Naive B cell (primary cell): ENCODE measurements around the gene SLC38A7. TPM values are rescaled to one million over a fixed set of nuclear protein-coding genes. Genes with fewer than 3 reads are reported as not detected.

Experiments used
- ATAC-seq, 2 donors: fragments of 150-1000 bp; cut with Tn5 transposase; 2 replicates each; pipeline ENCODE4 v1.10.0; 2021; ENCODE audit warnings: low read depth in 2 of 2, mild to moderate bottlenecking in 2 of 2, moderate library complexity in 2 of 2
- DNase-seq: peaks from one replicate; pipeline ENCODE4 v3.0.0; 2022
- H3K27ac Mint-ChIP-seq, 6 donors: one replicate each; pipeline ENCODE4 v1.8.0; 2020 to 2022; ENCODE audit warnings: mild to moderate bottlenecking in 6 of 6, mixed read lengths in 6 of 6, moderate library complexity in 5 of 6, inconsistent platforms in 2 of 6
- H3K27me3 Mint-ChIP-seq, 3 donors: one replicate each; pipeline ENCODE4 v1.8.0; 2021 to 2022; ENCODE audit warnings: mixed read lengths in 3 of 3, mild to moderate bottlenecking in 1 of 3
- H3K36me3 Mint-ChIP-seq, 2 donors: one replicate each; pipeline ENCODE4 v1.8.0; 2020 to 2022; ENCODE audit warnings: mixed read lengths in 2 of 2, inconsistent platforms in 1 of 2, mild to moderate bottlenecking in 1 of 2
- H3K4me1 Mint-ChIP-seq, 3 donors: one replicate each; pipeline ENCODE4 v1.8.0; 2020 to 2022; ENCODE audit warnings: mixed read lengths in 3 of 3, inconsistent platforms in 1 of 3, mild to moderate bottlenecking in 1 of 3, moderate library complexity in 1 of 3
- H3K4me3 Mint-ChIP-seq, 8 donors: one replicate each; pipeline ENCODE4 v1.8.0; 2020 to 2022; ENCODE audit warnings: mild to moderate bottlenecking in 8 of 8, mixed read lengths in 8 of 8, moderate library complexity in 8 of 8, inconsistent platforms in 2 of 8
- H3K9me3 Mint-ChIP-seq, 7 donors: one replicate each; pipeline ENCODE4 v1.8.0; 2020 to 2022; ENCODE audit warnings: mixed read lengths in 7 of 7, mild to moderate bottlenecking in 5 of 7, inconsistent platforms in 2 of 7, moderate library complexity in 1 of 7
- polyA plus RNA-seq, 6 donors: library from polyadenylated mRNA; unstranded; fragments of 300-500 nt; fragmentation: Illumina TruSeq; gene quantifications; one replicate each; pipeline ENCODE4 v1.2.3, GENCODE V29; 2021; ENCODE audit warnings: low read depth in 6 of 6

SLC38A7 gene, protein sequence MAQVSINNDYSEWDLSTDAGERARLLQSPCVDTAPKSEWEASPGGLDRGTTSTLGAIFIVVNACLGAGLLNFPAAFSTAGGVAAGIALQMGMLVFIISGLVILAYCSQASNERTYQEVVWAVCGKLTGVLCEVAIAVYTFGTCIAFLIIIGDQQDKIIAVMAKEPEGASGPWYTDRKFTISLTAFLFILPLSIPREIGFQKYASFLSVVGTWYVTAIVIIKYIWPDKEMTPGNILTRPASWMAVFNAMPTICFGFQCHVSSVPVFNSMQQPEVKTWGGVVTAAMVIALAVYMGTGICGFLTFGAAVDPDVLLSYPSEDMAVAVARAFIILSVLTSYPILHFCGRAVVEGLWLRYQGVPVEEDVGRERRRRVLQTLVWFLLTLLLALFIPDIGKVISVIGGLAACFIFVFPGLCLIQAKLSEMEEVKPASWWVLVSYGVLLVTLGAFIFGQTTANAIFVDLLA
- 1 to 10 TPM; 2.5 to 7.0 (median 3.6) TPM for polyA plus RNA-seq

DNA sequence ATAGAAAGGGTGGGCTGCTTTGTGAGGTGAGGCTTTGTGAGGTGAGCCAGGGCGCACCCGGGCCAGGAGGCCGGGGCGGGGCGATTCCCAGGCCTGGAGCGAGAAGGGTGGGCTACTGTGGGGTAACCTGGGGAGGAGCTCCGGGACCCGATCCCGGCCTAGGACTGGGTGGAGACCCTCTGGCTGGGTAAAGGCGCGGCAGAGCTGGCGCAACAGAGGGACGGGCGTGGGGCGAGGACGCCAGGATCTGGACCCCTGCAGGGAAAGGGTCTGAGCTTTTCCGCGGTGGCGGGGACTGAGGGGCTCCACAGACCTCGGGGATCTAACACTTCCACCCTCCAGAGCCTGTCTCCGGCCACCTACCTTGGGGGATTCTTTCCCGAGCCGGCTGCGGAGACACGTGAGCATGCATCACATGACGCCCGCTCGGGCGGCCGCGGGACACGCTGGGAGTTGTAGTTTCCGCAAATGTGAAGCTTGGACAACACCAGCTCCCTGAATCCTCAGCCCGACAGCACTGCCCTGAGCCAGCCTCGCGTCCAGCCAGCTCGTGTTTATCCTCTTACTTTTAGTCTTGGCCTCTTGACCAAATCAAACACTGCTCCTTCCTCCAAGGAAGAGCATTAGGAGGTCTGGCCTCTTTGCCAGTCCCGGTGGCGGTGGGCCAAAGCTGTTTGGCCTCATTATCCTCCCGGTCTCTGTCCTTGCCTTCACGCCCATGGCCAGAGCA lies at the start of gene SLC38A7:
TSS of gene SLC38A7 (minus strand) at position 417 of the 730 bp plus-strand sequence. CDS start 4,644 bp downstream, outside the sequence.
- Mint-ChIP-seq H3K27me3 (peaks cover 0 to 2% (median 2%) of the 10 kb centered on the region in 3 donors), H3K4me3 (peak within 1 kb of the TSS; percentile 87 to 98 (median 92)), H3K27ac (peak within 1 kb of the TSS; percentile 38 to 96 (median 88)), H3K9me3 (no peaks in the 10 kb centered on the region), H3K4me1 (peaks cover 13 to 25% (median 21%) of the 10 kb centered on the region in 3 donors), H3K36me3 (peaks cover 0 to 6% of the 10 kb centered on the region in 2 donors)
- ATAC-seq: peak; percentile 93 to 97
- DNase-seq: peak; percentile 63

DNA sequence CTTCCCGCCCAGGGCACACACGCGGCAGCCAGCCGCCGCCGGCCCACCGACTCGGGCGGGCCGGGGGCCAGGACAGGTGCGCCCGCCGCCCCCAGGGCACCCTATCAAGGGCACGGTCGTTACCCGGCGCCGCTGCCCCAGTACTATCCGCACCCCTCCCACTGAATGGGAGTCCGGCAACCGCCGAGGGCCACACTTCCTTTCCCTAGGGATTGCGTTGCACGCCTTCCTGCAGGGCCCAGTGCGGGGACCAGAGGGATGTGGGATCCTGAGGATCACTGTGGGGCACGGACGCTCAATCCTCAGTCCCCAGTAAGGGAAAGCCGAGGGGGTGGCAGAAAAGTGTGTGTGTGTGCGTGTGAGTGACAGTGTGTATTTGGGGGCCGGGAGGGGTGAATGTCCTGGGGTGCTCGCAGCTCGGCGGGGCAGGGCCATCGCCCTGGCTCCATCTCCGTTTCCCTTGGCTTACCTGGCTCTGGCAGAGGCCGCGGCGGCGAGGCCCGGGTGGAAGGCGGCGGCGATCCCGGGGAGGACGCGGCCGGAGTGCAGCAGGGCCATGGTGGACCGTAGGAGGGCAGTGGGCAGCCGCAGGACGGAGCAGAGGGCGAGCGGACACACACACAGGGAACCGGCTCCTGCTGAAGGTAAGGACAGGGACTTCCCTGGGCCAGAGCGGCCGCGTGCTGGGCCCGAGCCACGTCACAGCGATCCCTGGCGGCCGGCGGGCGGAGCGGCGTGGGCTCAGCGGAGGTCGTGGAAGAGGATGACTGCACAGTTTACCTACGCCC lies 49.3 kb upstream of the SLC38A7 start, which contains the start of gene GOT2:
TSS of gene GOT2 (minus strand) at position 646 of the 788 bp plus-strand sequence. CDS start at position 558, 88 bp downstream.
- Mint-ChIP-seq H3K4me3 (peak within 1 kb of the TSS; percentile 89 to 99 (median 98)), H3K27ac (peak within 1 kb of the TSS; percentile 47 to 98 (median 71))

DNA sequence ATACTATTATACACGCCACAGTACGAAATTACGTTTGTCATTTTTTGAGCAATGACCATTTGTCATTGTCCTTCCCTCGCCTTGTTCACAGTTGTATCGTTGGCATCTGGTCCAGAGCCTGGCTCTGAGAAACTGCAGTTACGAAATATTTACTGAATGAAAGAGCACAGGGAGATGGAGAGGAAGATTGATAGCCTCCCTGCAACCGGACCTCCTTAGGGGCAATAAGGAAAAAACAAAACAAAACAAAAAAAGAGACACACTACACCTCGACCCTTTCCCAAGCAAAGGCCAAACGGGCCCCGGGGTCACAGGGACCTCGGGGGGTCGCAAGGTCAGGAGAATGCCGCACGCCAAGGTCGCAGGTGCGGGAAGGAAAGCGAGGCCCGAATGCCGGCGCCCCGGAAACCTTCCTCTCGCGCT lies 48.7 kb upstream of the SLC38A7 start:
- Mint-ChIP-seq H3K27ac (peak overlapping the region in 4 of 6 donors; percentile 22 to 75 (median 39)), H3K9me3 (no peaks in the 10 kb centered on the region), H3K4me1 (peaks cover 20 to 46% (median 43%) of the 10 kb centered on the region in 3 donors), H3K27me3 (peaks cover 0 to 4% (median 3%) of the 10 kb centered on the region in 3 donors), H3K36me3 (no peaks in the 10 kb centered on the region), H3K4me3 (peak overlapping the region; percentile 79 to 95 (median 90))
- DNase-seq (no peak), ATAC-seq (no peak)

More for the DNA sequence above, 49.3 kb upstream of the SLC38A7 start, which contains the start of gene GOT2:
- peaks cover 0 to 9% (median 5%) of the 10 kb centered on the region in 3 donors for H3K27me3 Mint-ChIP-seq
- ATAC-seq: peak; percentile 98
- peaks cover 19 to 46% (median 43%) of the 10 kb centered on the region in 3 donors for H3K4me1 Mint-ChIP-seq
- H3K9me3 Mint-ChIP-seq: no peaks in the 10 kb centered on the region
- peak; percentile 72 for DNase-seq
- no peaks in the 10 kb centered on the region for H3K36me3 Mint-ChIP-seq

DNA sequence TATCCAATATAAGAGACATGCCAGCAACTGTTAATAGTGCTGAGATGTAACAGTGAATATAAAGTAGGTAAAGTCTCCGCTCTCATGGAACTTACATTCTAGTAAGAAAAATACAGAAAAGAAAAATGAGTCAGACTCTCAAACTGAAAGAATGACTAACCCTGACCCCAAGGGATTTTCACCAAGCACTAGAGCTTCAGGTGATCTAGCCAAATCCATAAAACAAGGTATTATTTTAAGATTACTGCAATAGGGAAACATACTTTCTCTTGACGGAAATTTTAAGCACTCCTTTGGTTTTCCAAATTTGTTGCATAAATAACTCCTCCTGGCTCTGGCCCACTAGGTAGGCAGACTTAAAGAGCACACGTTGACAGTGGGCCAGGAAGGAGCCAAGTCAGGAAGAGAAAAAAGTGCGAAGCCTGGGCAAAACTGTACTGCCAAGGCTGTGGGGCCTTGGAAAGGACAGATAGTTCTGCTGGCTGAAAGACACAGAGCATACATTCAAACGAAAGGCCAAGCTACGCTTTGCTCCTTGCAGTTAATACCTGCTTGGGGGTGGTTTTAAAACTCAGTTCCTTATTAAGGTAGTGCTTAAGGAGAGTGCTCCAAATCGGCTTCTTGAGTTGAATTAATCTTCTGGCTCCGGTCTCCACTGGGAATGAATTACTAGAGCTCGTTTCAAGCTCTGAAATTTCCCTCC lies 48.1 kb upstream of the SLC38A7 start:
- Mint-ChIP-seq H3K4me3 (peak overlapping the region; percentile 79 to 95 (median 90)), H3K27me3 (no peaks in the 10 kb centered on the region), H3K9me3 (no peaks in the 10 kb centered on the region), H3K36me3 (no peaks in the 10 kb centered on the region), H3K27ac (peak overlapping the region in 4 of 6 donors; percentile 16 to 75 (median 29)), H3K4me1 (peaks cover 20 to 46% (median 43%) of the 10 kb centered on the region in 3 donors)
- ATAC-seq (no peak), DNase-seq (no peak)

DNA sequence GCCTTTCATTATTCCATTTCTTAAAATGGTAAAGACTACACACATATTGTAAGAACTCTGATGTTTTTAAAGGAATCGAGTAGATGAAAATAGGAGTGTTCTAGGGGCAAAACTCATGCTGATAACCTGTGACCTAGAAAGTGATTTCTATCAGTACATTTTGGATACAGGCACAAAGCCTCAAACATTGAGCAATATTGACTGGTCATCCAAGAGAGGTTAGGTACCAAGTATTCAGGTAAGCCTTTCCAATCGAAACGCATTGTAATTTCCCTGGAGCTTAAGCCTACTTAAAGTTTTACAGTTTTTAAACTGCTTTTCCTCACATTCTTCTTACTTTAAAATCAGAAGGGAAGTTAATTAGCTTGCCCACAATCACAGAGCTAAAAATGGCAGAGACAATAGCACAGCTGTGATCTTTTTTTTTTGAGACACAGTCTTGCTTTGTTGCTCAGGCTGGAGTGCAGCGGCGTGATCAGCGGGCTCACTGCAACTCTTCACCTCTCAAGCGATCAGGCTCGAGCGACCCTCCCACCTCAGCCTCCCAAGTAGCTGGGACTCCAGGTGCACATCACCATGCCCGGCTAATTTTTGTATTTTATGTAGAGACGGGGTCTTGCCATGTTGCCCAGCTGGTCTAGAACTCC lies 46.3 kb upstream of the SLC38A7 start:
- H3K36me3 Mint-ChIP-seq: no peaks in the 10 kb centered on the region

DNA sequence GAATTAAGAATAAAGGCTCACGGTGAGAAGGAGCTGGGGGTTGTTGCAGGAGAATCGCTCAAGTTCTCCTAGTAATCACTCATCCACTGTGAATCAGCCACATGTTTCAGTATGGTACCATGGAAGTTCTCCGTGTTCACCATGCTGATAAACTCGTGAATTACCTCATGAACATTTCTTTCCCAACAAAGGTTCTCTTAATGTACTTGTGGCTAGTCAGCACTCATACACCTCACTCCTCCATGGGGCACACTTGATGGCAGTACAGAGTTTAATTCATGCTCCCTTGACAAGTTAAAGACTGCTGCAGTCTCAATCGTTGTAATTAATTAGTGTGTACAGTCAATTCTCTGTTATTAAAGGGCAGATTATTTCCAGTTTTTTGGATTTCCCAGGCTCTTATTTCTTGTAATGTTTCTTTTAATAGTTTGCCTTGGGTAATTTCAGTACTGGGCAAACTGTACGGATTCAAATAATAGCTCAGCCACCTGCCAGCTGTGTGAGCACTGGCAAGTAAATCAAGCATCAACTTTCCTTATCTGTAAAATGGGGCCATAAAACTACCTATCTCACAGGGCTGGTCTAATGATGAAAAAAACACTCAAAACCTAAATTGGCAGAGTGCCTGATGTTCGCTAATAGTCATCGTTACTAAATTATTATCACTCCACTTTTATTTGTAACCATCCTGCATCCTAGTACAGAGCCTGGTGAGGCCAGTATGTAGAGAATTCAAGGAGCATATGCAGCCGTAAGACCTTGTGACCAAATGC lies 43.4 kb upstream of the SLC38A7 start:
- ATAC-seq (no peak), DNase-seq (no peak)
- Mint-ChIP-seq H3K9me3 (no peaks in the 10 kb centered on the region), H3K27me3 (no peaks in the 10 kb centered on the region), H3K36me3 (no peaks in the 10 kb centered on the region), H3K4me1 (peaks cover 13 to 28% (median 26%) of the 10 kb centered on the region in 3 donors), H3K4me3 (no peak overlapping the region), H3K27ac (peak overlapping the region in 2 of 6 donors; percentile 9 to 61)

More for the DNA sequence above, 46.3 kb upstream of the SLC38A7 start:
- Mint-ChIP-seq H3K27me3 (no peaks in the 10 kb centered on the region), H3K4me1 (peaks cover 20 to 44% (median 43%) of the 10 kb centered on the region in 3 donors), H3K9me3 (no peaks in the 10 kb centered on the region), H3K27ac (peak overlapping the region in 2 of 6 donors; percentile 41 to 78), H3K4me3 (peak overlapping the region in 2 of 8 donors; percentile 44 to 63)
- DNase-seq (no peak), ATAC-seq (no peak)

DNA sequence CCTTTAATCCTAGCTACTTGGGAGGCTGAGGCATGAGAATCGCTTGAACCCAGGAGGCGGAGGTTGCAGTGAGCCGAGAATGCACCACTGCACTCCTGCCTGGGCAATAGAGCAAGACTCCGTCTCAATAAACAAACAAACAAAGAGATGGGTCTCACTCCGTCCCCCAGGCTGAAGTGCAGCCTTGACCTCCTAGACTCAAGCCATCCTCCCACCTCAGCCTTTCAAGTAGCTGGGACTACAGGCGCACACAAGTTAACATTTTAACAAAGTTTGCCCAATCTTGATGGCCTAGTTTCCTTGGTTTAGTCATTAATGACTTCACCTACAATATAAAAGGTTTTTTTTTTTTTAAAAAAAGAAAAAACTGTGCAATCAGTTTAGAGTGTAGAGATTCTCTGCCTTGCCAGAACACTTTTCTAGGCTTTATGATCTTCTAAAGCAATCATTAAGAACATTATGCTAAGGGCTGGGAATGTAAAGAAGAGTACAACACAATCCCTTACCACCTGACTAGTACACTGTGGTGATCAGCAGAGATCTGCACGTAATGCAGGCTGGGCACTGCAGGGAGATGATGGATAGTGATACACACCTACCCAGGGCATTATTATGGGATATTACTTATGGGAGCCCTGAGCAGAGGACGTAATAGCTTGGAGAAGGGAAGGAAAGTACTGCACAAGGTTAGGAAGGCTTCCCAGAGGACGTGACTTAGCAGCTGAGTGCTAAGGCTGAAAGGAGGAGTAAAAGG lies 42.6 kb upstream of the SLC38A7 start:
- H3K27ac Mint-ChIP-seq: peak overlapping the region in 1 of 6 donors; percentile 9
- H3K4me1 Mint-ChIP-seq: peaks cover 8 to 21% (median 18%) of the 10 kb centered on the region in 3 donors
- DNase-seq (no peak), ATAC-seq (no peak)
- H3K4me3 Mint-ChIP-seq: no peak overlapping the region
- no peaks in the 10 kb centered on the region for H3K9me3 Mint-ChIP-seq
- no peaks in the 10 kb centered on the region for H3K36me3 Mint-ChIP-seq
- H3K27me3 Mint-ChIP-seq: no peaks in the 10 kb centered on the region

DNA sequence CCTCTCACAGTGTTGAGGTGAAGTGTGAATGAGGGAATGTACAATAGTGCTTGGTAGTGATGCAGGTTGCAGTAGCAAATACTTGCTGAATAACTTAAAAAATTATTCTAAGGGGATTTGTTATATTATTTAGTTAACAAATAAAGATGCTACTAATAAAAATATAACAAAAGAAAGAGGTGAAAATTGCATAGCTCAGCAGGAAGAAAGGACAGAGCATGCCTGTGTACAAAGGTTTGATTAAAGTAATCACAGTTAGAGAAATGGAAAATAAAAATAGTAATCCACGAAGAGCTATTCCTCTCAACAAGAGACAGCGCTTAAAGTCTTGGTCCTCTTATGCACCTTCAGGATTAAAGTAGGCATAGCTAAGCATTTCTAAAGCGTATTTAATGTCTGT lies 38.5 kb upstream of the SLC38A7 start:
- ATAC-seq: no peak
- peaks cover 7 to 8% of the 10 kb centered on the region in 2 donors for H3K36me3 Mint-ChIP-seq
- no peaks in the 10 kb centered on the region for H3K4me1 Mint-ChIP-seq
- H3K27me3 Mint-ChIP-seq: no peaks in the 10 kb centered on the region
- no peak overlapping the region for H3K4me3 Mint-ChIP-seq
- no peaks in the 10 kb centered on the region for H3K9me3 Mint-ChIP-seq
- no peak overlapping the region for H3K27ac Mint-ChIP-seq
- DNase-seq: no peak

DNA sequence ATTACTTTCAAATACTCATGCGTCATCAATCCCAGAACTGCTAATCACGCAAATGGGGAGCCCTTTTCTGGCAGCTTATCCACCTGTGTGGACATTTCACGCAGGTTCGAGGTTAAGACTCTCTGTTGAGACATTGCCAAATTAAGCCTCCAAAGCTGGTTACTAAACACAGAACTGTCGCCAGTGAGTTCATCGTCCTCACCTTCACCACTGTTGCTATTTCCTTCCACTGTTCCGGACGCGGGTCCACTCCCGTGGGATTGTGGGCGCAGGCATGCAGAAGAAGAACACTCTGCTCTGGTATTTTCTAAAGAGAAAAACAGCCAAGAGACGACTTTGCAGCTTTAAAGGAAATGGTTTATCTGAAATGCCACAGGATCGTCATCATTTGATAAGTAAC lies 33.4 kb upstream of the SLC38A7 start:
- H3K36me3 Mint-ChIP-seq: peaks cover 22 to 27% of the 10 kb centered on the region in 2 donors

DNA sequence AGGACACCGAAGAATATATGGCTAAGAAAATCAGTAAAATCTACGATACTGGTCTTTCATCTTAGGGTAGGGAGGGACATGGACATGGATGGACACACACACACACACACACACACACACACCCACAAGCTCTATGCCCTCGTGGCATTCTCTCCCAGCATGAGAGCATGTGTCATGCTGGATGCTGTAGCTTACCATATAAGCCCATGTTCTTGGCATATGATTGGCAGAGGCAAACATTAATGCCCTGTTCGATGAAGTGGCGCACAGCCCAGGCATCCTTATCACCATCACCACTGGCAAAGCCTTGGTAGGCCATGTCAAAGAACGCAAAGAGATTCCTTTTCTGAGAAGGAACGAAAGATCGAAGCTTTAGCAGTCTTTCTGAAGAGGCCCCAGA lies 31.9 kb upstream of the SLC38A7 start:
- no peaks in the 10 kb centered on the region for H3K4me1 Mint-ChIP-seq
- H3K27me3 Mint-ChIP-seq: no peaks in the 10 kb centered on the region
- no peak for DNase-seq
- H3K27ac Mint-ChIP-seq: peak overlapping the region in 2 of 6 donors; percentile 16 to 53
- no peak for ATAC-seq
- H3K9me3 Mint-ChIP-seq: no peaks in the 10 kb centered on the region
- no peak overlapping the region for H3K4me3 Mint-ChIP-seq
- H3K36me3 Mint-ChIP-seq: peaks cover 22 to 27% of the 10 kb centered on the region in 2 donors

More for the DNA sequence above, 33.4 kb upstream of the SLC38A7 start:
- no peak for ATAC-seq
- H3K4me3 Mint-ChIP-seq: no peak overlapping the region
- H3K4me1 Mint-ChIP-seq: no peaks in the 10 kb centered on the region
- H3K27me3 Mint-ChIP-seq: no peaks in the 10 kb centered on the region
- H3K27ac Mint-ChIP-seq: no peak overlapping the region
- H3K9me3 Mint-ChIP-seq: no peaks in the 10 kb centered on the region
- DNase-seq: no peak

DNA sequence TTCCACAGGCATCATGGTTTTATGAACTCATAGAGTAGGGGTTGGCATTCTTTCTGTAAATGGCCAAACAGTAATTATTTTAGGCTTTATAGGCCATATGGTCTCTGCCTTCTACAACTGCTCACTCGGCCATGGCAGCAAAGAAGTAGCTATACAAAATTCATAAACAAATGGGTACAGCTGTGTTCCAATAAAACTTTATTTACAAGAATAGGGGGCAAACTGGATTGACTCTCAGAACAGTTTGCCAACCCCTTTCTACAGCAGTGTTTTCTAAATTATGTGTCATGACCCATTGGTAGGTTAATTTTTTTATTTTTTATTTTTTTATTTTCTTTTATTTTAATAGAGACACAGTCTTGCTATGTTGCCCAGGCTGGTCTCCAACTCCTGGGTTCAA lies 29.2 kb upstream of the SLC38A7 start:
- peaks cover 0 to 5% (median 0%) of the 10 kb centered on the region in 3 donors for H3K4me1 Mint-ChIP-seq
- peaks cover 21 to 24% of the 10 kb centered on the region in 2 donors for H3K36me3 Mint-ChIP-seq
- H3K27ac Mint-ChIP-seq: no peak overlapping the region
- DNase-seq: no peak
- H3K9me3 Mint-ChIP-seq: no peaks in the 10 kb centered on the region
- no peak overlapping the region for H3K4me3 Mint-ChIP-seq
- ATAC-seq: no peak
- no peaks in the 10 kb centered on the region for H3K27me3 Mint-ChIP-seq
